ENCODE data around the gene HNRNPA2B1.

HNRNPA2B1 gene

GRCh38 chr7:26141077-26141476, 59.5 kb downstream of the HNRNPA2B1 start:
- DNase-seq, result no peak

DNA sequence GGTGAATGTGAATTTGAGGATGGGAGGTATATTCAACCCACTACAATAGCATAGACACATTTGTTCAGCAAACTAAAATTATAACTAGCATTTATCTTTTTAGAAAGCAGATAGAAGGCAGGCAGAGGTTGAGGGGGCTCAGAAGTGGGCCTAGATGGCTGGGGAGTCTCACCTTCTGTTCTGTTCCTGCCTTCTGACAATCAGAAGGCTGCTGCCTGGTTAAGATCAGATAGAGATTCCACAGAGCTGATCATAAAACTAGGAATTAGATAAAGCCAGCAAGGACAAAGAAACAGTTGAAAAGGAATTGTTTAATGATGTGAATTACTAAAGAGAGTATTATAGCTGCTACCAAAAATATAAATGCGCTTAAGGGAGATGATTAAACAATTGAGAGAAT, 60.2 kb downstream of the HNRNPA2B1 start:
- DNase-seq, result no peak
